ENCODE data around the gene FIBCD1. TPM values are rescaled to one million over a fixed set of nuclear protein-coding genes. Genes with fewer than 3 reads are reported as not detected.
"Not testable (repeated sequence)": the region's sequence is repeated elsewhere in the genome, so short reads cannot be mapped to it uniquely, and the experiment has no call there.

FIBCD1 gene
- total RNA-seq, 4 donors from 2014 or later = not detected

DNA sequence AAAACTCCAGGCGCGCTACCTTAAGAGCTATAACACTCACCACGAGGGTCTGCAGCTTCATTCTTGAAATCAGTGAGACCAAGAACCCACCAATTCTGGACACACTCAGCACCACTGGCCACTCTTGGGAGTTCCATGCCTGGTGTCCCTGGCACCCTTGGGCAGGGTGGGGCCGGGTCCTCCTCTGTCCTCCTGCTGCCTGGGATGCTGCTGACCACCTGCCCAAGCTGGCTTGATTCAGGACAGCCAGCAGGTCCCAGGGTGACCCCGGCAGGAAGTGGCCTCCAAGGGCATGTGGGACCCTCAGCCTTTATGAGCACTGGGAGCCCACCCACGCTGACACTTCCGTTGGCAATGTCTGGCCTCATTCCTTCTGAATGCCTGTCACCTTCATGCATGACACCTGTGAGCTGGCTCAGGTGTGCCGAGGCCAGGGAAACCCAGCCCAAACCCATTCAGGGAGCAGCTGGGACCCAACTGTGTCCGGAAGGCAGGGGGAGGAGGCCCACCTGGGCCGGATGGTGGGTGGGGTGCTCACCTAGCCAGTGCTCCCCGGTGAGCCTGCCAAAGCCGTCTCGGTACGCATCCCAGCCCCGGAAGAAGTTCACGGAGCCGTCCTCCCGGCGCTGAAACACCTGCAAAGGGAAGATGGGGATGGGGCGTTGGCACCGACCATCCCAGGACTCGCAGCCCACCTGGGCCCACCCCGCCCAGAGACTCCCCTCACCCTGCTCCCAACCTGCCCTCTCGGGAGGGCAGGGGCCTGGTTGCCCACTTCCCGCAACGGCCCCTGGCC lies 27.6 kb downstream of the FIBCD1 start:
- no peak overlapping the region for H3K27ac ChIP-seq
- no peak overlapping the region for H3K4me3 ChIP-seq
- WGBS, 2 donors = 63 to 67% methylated on average over 3 of the region's 26 CpGs
- no peak for TF ChIP-seq POLR2A (IDR thresholded peaks at IDR 0.05)
- TF ChIP-seq, protein P1, sequence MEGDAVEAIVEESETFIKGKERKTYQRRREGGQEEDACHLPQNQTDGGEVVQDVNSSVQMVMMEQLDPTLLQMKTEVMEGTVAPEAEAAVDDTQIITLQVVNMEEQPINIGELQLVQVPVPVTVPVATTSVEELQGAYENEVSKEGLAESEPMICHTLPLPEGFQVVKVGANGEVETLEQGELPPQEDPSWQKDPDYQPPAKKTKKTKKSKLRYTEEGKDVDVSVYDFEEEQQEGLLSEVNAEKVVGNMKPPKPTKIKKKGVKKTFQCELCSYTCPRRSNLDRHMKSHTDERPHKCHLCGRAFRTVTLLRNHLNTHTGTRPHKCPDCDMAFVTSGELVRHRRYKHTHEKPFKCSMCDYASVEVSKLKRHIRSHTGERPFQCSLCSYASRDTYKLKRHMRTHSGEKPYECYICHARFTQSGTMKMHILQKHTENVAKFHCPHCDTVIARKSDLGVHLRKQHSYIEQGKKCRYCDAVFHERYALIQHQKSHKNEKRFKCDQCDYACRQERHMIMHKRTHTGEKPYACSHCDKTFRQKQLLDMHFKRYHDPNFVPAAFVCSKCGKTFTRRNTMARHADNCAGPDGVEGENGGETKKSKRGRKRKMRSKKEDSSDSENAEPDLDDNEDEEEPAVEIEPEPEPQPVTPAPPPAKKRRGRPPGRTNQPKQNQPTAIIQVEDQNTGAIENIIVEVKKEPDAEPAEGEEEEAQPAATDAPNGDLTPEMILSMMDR (IDR thresholded peaks at IDR 0.05) = no peak
- H3K27me3 ChIP-seq = peaks cover 0 to 61% (median 0%) of the 10 kb centered on the region in 4 donors
- H3K4me1 ChIP-seq = peaks cover 0 to 16% (median 8%) of the 10 kb centered on the region in 3 donors
- no peaks in the 10 kb centered on the region for H3K36me3 ChIP-seq
- no peak for DNase-seq
- no peaks in the 10 kb centered on the region for H3K9me3 ChIP-seq
- intact Hi-C loops (cut with DNase I) = no loop called here

DNA sequence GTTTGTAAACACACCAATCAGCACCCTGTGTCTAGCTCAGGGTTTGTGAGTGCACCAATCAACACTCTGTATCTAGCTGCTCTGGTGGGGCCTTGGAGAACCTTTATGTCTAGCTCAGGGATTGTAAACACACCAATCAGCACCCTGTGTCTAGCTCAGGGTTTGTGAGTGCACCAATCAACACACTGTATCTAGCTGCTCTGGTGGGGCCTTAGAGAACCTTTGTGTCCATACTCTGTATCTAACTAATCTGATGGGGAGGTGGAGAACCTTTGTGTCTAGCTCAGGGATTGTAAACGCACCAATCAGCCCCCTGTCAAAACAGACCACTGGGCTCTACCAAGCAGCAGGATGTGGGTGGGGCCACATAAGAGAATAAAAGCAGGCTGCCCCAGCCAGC lies 28.4 kb downstream of the FIBCD1 start:
- H3K4me3 ChIP-seq; H3K9me3 ChIP-seq; intact Hi-C loops (cut with DNase I); DNase-seq; H3K27ac ChIP-seq; H3K36me3 ChIP-seq: not testable (repeated sequence)
- Histone ChIP-seq H3K4me1 (peaks cover 0 to 16% (median 8%) of the 10 kb centered on the region in 3 donors), H3K27me3 (peaks cover 0 to 60% (median 0%) of the 10 kb centered on the region in 4 donors)
- WGBS, 2 donors = 40% methylated on average over 1 of the region's 1 CpG; no CpG with 5 or more reads in 1 of the 2 donors

DNA sequence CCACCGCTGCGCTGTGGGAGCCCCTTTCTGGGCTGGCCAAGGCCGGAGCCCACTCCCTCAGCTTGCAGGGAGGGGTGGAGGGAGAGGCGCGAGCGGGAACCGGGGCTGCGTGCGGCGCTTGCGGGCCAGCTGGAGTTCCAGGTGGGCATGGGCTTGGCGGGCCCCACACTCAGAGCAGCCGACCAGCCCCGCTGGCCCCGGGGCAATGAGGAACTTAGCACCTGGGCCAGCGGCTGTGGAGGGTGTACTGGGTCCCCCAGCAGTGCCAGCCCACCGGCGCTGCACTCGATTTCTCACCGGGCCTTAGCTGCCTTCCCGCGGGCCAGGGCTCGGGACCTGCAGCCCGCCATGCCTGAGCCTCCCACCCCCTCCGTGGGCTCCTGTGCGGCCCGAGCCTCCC lies 29.0 kb downstream of the FIBCD1 start:
- H3K27ac ChIP-seq; H3K4me3 ChIP-seq; DNase-seq; H3K9me3 ChIP-seq; intact Hi-C loops (cut with DNase I); H3K36me3 ChIP-seq: not testable (repeated sequence)
- WGBS, 2 donors = 85% methylated on average over 5 of the region's 27 CpGs; no CpG with 5 or more reads in 1 of the 2 donors
- H3K4me1 ChIP-seq = peaks cover 0 to 16% (median 8%) of the 10 kb centered on the region in 3 donors
- peaks cover 0 to 62% (median 0%) of the 10 kb centered on the region in 4 donors for H3K27me3 ChIP-seq

DNA sequence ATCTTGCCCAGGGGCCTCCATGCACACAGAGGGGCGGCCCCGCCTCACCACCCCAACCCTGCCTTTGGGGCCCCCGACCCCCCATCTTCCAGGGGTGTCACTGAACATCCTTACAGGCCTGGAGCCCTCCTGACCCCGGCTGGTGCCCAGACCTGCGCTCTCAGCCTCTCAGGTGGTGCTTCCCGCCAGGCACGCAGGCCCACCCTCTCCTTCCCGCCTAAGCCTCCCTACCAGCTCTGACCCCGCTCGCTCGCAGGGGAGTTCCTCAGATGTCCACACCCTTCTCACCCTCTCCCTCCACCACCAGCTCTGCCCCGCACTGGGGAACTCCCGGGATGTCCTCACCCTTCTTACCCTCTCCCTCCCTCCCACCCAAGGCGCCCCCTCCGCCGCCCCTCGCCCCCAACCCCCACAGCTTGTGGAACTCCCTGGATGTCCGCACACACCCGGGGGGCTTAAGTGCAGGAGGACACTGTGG lies 30.1 kb downstream of the FIBCD1 start:
- no peak overlapping the region for H3K27ac ChIP-seq
- H3K4me3 ChIP-seq = no peak overlapping the region
- TF ChIP-seq, protein P1 (IDR thresholded peaks at IDR 0.05) = no peak
- TF ChIP-seq POLR2A (IDR thresholded peaks at IDR 0.05) = no peak
- H3K9me3 ChIP-seq = no peaks in the 10 kb centered on the region
- 77 to 78% methylated on average over 10 to 12 of the region's 19 CpGs for WGBS, 2 donors
- peaks cover 0 to 61% (median 0%) of the 10 kb centered on the region in 4 donors for H3K27me3 ChIP-seq
- peaks cover 0 to 16% (median 8%) of the 10 kb centered on the region in 3 donors for H3K4me1 ChIP-seq
- intact Hi-C loops (cut with DNase I) = no loop called here
- no peaks in the 10 kb centered on the region for H3K36me3 ChIP-seq
- DNase-seq = no peak

DNA sequence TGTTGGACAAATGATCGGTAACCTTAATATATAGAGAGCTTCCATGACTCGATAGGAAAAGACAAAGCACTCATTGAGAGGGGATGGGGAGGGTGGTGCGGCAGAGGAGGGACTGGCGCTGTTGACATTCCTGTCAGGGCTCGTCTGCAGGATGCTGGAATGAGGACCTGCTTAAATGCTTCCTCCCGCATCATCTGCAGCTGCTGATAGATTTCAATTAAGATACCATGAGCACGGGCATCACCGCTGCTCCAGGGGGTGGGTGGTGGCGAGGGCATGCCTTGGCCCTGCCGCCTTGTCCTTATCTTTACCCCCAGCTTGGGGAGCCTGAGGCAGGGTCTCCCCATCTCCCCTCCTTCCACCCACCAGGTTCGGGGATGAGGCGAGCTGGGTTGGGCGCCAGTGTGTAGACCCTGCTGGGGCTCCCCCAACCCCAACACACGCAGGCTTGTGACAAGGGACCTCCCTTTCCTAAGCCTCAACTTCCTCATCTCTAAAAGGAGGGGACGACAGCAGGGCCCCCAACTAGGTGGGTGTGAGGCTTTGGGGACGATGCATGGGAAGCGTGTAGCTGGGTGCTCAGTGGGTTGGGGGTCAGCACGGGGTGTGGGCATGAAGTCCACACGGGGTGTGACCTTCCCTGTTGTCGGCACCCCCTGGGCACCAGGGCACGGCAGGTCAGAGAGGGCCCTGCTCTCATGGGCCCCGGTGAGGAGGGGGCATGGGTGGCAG lies 30.7 kb downstream of the FIBCD1 start:
- intact Hi-C loops (cut with DNase I) = no loop called here
- no peak overlapping the region for H3K4me3 ChIP-seq
- WGBS, 2 donors = 32 to 58% methylated on average over 7 to 18 of the region's 22 CpGs

More for the DNA sequence above, 30.7 kb downstream of the FIBCD1 start:
- Histone ChIP-seq H3K27ac (no peak overlapping the region), H3K36me3 (no peaks in the 10 kb centered on the region), H3K9me3 (no peaks in the 10 kb centered on the region), H3K4me1 (peaks cover 0 to 10% (median 7%) of the 10 kb centered on the region in 3 donors), H3K27me3 (peaks cover 0 to 63% (median 0%) of the 10 kb centered on the region in 4 donors)
- TF ChIP-seq, protein P1 (IDR thresholded peaks at IDR 0.05) = no peak
- no peak for TF ChIP-seq POLR2A (IDR thresholded peaks at IDR 0.05)
- no peak for DNase-seq
